Measurements from ENCODE around the gene ERI2.

- no peak for TF ChIP-seq CTCF (conservative IDR thresholded peaks at IDR 0.05; ENCODE audit: low read depth, low read length)
- no peak for TF ChIP-seq POLR2A (IDR thresholded peaks at IDR 0.05; ENCODE audit: low read depth, low read length)
- no peak for TF ChIP-seq RFX5 (IDR thresholded peaks at IDR 0.05; ENCODE audit: low read depth, low read length)
- TF ChIP-seq MAFK (IDR thresholded peaks at IDR 0.05; ENCODE audit: low read depth, low read length) = no peak
- no peak for TF ChIP-seq NFE2L2 (IDR thresholded peaks at IDR 0.05; ENCODE audit: low read depth, low read length)
- no peak for TF ChIP-seq RAD21 (IDR thresholded peaks at IDR 0.05; ENCODE audit: low read length)
- no peak for TF ChIP-seq MAZ (IDR thresholded peaks at IDR 0.05; ENCODE audit: borderline replicate concordance, low read depth, low read length)
- no peak for TF ChIP-seq BHLHE40 (IDR thresholded peaks at IDR 0.05; ENCODE audit: low read depth, low read length)
- no peak for TF ChIP-seq FOS (IDR thresholded peaks at IDR 0.05; ENCODE audit: low read depth, low read length)
- no peak for TF ChIP-seq RCOR1 (IDR thresholded peaks at IDR 0.05; ENCODE audit: insufficient replicate concordance, low read length)
- no peak for TF ChIP-seq MXI1 (IDR thresholded peaks at IDR 0.05; ENCODE audit: borderline replicate concordance, low read depth, low read length)
- TF ChIP-seq CEBPB (IDR thresholded peaks at IDR 0.05; ENCODE audit: low read depth, low read length) = no peak
- TF ChIP-seq USF2 (IDR thresholded peaks at IDR 0.05; ENCODE audit: low read depth, low read length) = no peak
These were observed 5.0 kb downstream of the ERI2 start for GRCh38 chr16:20801278-20801677.

Data from IMR-90 (cell line).